Measurements from ENCODE around the gene VAT1L.

The VAT1L gene

DNA sequence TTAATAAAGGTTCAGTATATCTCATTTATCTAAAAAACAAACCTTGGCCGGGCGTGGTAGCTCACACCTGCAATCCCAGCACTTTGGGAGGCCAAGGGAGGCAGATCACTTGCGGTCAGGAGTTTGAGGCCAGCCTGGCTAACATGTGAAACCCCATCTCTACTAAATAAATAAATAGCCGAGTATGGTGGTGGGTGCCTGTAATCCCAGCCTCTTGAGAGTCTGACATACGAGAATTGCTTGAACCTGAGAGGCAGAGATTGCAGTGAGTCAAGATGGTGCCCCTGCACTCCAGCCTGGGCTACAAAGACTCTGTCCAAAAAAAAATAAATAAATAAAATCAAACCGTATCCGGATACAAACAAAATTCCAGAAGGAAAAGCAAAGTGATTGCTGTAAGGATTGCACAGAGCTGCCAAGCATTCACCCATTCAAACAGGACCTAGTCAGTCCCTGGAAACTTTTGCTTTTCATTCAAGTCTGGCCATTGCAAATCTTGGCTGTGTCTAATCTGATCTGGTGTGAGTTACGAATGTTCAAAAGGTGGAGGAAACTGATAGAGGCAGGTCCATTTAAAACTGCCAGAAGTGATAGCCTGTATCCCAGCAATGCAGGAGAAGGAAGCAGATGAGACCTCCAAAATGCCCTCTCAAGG lies 131.5 kb downstream of the VAT1L start:
- Histone ChIP-seq H3K27me3 (ENCODE audit: insufficient read depth, low read length) (no peaks in the 10 kb centered on the region), H3K79me2 (ENCODE audit: insufficient read depth, low read length) (no peaks in the 10 kb centered on the region), H2AFZ (ENCODE audit: low read length) (no peak overlapping the region), H3K9me2 (ENCODE audit: low read depth, low read length) (no peaks in the 10 kb centered on the region), H3K9me3 (ENCODE audit: low read length) (no peaks in the 10 kb centered on the region), H3F3A (ENCODE audit: insufficient read depth, low read length) (no peaks in the 10 kb centered on the region), H3K27ac (ENCODE audit: low read depth, low read length, poor library complexity, severe bottlenecking) (no peak overlapping the region), H3K4me3 (ENCODE audit: low read depth, low read length, poor library complexity, severe bottlenecking) (no peak overlapping the region), H3K4me2 (ENCODE audit: low read length) (no peak overlapping the region), H4K20me1 (ENCODE audit: insufficient read depth, low read length) (no peaks in the 10 kb centered on the region), H3K36me3 (ENCODE audit: insufficient read depth, low read length) (no peaks in the 10 kb centered on the region), H3K9ac (ENCODE audit: low read length) (no peak overlapping the region), H3K4me1 (ENCODE audit: insufficient read depth, low read length, severe bottlenecking) (no peaks in the 10 kb centered on the region)
- TF ChIP-seq, protein P1, sequence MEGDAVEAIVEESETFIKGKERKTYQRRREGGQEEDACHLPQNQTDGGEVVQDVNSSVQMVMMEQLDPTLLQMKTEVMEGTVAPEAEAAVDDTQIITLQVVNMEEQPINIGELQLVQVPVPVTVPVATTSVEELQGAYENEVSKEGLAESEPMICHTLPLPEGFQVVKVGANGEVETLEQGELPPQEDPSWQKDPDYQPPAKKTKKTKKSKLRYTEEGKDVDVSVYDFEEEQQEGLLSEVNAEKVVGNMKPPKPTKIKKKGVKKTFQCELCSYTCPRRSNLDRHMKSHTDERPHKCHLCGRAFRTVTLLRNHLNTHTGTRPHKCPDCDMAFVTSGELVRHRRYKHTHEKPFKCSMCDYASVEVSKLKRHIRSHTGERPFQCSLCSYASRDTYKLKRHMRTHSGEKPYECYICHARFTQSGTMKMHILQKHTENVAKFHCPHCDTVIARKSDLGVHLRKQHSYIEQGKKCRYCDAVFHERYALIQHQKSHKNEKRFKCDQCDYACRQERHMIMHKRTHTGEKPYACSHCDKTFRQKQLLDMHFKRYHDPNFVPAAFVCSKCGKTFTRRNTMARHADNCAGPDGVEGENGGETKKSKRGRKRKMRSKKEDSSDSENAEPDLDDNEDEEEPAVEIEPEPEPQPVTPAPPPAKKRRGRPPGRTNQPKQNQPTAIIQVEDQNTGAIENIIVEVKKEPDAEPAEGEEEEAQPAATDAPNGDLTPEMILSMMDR (IDR thresholded peaks at IDR 0.05; ENCODE audit: low read length) = no peak
- no peak for TF ChIP-seq EZH2 (IDR thresholded peaks at IDR 0.05; ENCODE audit: borderline replicate concordance, low read length)

DNA sequence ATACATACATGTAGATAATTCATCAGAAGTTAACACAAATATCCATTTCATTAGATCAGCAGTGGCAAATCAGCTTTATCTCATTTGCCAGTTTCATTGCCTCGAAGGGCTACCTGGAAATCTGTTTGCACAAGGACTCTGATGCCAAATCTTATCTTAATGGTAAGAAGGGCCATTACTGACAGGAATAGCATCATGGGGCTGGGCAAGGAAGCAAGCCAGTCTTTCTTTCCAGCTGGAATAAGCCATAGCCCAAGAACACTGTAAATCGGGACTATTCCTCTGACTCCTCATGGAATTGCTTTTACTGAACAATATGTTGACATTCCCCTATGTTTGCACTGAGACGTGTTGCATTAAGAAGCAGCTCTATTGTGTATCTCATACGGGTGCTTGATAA lies 132.6 kb downstream of the VAT1L start:
- no peaks in the 10 kb centered on the region for H4K20me1 ChIP-seq (ENCODE audit: insufficient read depth, low read length)
- no peak overlapping the region for H3K9ac ChIP-seq (ENCODE audit: low read length)
- no peaks in the 10 kb centered on the region for H3K9me2 ChIP-seq (ENCODE audit: low read depth, low read length)
- H3K27me3 ChIP-seq (ENCODE audit: insufficient read depth, low read length) = no peaks in the 10 kb centered on the region
- no peaks in the 10 kb centered on the region for H3K36me3 ChIP-seq (ENCODE audit: insufficient read depth, low read length)
- H3K9me3 ChIP-seq (ENCODE audit: low read length) = no peaks in the 10 kb centered on the region
- TF ChIP-seq, protein P1 (IDR thresholded peaks at IDR 0.05; ENCODE audit: low read length) = no peak
- no peak for TF ChIP-seq EZH2 (IDR thresholded peaks at IDR 0.05; ENCODE audit: borderline replicate concordance, low read length)
- H3K4me2 ChIP-seq (ENCODE audit: low read length) = no peak overlapping the region
- H3K79me2 ChIP-seq (ENCODE audit: insufficient read depth, low read length) = no peaks in the 10 kb centered on the region
- no peak overlapping the region for H3K27ac ChIP-seq (ENCODE audit: low read depth, low read length, poor library complexity, severe bottlenecking)
- H2AFZ ChIP-seq (ENCODE audit: low read length) = no peak overlapping the region
- H3K4me3 ChIP-seq (ENCODE audit: low read depth, low read length, poor library complexity, severe bottlenecking) = no peak overlapping the region
- no peaks in the 10 kb centered on the region for H3F3A ChIP-seq (ENCODE audit: insufficient read depth, low read length)
- H3K4me1 ChIP-seq (ENCODE audit: insufficient read depth, low read length, severe bottlenecking) = no peaks in the 10 kb centered on the region

DNA sequence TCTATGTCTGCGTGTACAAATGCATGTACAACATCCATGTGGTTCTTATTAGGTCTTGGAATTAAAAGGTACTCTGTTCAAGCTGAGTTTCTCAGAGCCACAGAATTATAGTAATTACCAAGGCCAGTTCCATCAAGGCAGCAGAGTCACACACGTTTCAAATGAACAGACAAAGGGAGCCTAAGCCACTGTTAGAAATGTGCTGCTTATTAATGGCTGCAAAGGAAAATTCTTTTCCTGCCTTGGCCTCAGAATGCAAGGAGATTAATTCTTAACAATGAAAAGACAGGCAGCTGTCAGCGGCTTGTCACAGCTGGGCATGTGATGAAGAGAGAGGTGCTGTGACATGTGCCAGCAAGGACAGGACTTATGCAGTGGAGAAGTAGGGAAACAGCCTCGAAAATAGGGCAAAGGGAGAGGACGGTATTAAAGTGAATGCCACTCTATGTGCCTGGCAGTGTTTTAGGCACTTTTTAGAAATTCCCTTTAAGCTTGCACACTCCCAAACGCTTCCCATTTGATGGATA lies 133.9 kb downstream of the VAT1L start:
- Histone ChIP-seq H3K4me1 (ENCODE audit: insufficient read depth, low read length, severe bottlenecking) (no peaks in the 10 kb centered on the region), H4K20me1 (ENCODE audit: insufficient read depth, low read length) (no peaks in the 10 kb centered on the region), H3K9me2 (ENCODE audit: low read depth, low read length) (no peaks in the 10 kb centered on the region), H3K36me3 (ENCODE audit: insufficient read depth, low read length) (no peaks in the 10 kb centered on the region), H3K9ac (ENCODE audit: low read length) (no peak overlapping the region), H3K4me2 (ENCODE audit: low read length) (no peak overlapping the region), H3F3A (ENCODE audit: insufficient read depth, low read length) (no peaks in the 10 kb centered on the region), H3K27me3 (ENCODE audit: insufficient read depth, low read length) (no peaks in the 10 kb centered on the region), H2AFZ (ENCODE audit: low read length) (no peak overlapping the region), H3K4me3 (ENCODE audit: low read depth, low read length, poor library complexity, severe bottlenecking) (no peak overlapping the region), H3K79me2 (ENCODE audit: insufficient read depth, low read length) (no peaks in the 10 kb centered on the region), H3K9me3 (ENCODE audit: low read length) (no peaks in the 10 kb centered on the region), H3K27ac (ENCODE audit: low read depth, low read length, poor library complexity, severe bottlenecking) (no peak overlapping the region)
- TF ChIP-seq, protein P1 (IDR thresholded peaks at IDR 0.05; ENCODE audit: low read length) = no peak
- no peak for TF ChIP-seq EZH2 (IDR thresholded peaks at IDR 0.05; ENCODE audit: borderline replicate concordance, low read length)

Measured in OCI-LY1 (cell line).